ENCODE data around the gene NFYC.

DNA sequence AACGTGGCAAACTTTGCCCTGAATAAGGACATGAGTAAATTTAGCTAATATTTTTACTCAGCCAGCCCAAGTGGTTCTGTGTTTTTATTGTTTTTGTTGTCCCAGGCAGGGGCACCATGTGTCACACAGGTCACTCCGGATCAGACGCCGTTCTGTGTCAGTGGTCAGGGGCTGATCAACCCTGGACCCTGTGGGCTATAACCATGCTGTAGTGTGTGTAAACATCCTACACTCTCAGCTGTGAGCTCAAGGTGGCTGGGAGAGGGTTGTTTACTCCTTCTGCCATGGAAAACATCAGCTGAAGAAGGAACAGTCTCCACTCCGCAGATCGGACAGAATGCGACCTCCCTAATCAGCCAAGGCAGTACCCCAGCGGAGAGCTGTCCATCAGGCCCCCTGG lies 65.6 kb downstream of the NFYC start:
- TF ChIP-seq POLR2A (IDR thresholded peaks at IDR 0.05; ENCODE audit: low read depth, low read length), result no peak
- no peak for TF ChIP-seq TAF1 (IDR thresholded peaks at IDR 0.05; ENCODE audit: low read depth, low read length)
- no peak for TF ChIP-seq POLR2AphosphoS5 (IDR thresholded peaks at IDR 0.05; ENCODE audit: low read depth, low read length)
- no peak for TF ChIP-seq SPI1 (IDR thresholded peaks at IDR 0.05; ENCODE audit: low read depth, low read length)
